AG04450 (cell line): ENCODE results near the gene XXYLT1. TPM values are rescaled to one million over a fixed set of nuclear protein-coding genes. Genes with fewer than 3 reads are reported as not detected.

Source experiments
- CTCF ChIA-PET: fragments of 300-600, 350-600 bp; formaldehyde crosslinking; extraction: SDS; loops from one replicate; lab custom pipeline; 2022; ENCODE audit warnings: antibody characterized with exemption, inconsistent platforms; lab: Charles Lee
- POLR2A ChIA-PET: fragments of 350-600 bp; formaldehyde crosslinking; extraction: SDS; loops from one replicate; lab custom pipeline; 2021; ENCODE audit warnings: antibody characterized with exemption, inconsistent platforms; lab: Yijun Ruan, JAX
- DNase-seq: peaks from one replicate; pipeline ENCODE4 v3.0.0-alpha.2; 2011; ENCODE audit warnings: low read depth, low spot score
- H3K27ac ChIP-seq: one replicate; pipeline ENCODE4 v1.5.1; 2012; ENCODE audit warnings: low read depth, low read length, control low read depth
- H3K27me3 ChIP-seq: one replicate; pipeline ENCODE4 v1.6.0; 2012; ENCODE audit warnings: low read length; ENCODE audit not compliant: control insufficient read depth, insufficient read depth
- H3K4me3 ChIP-seq: 2 replicates; pipeline ENCODE4 v1.5.1; 2011; ENCODE audit warnings: mild to moderate bottlenecking, low read depth, low read length, control low read depth
- H3K9me3 ChIP-seq: 2 replicates; pipeline ENCODE4 v1.5.1; 2012; ENCODE audit warnings: low read length; ENCODE audit not compliant: control insufficient read depth, insufficient read depth
- CTCF ChIP-seq: IDR thresholded peaks from 2 replicates; pipeline ENCODE4 v1.5.1; 2011; ENCODE audit warnings: low read depth, low read length, control low read depth, inconsistent platforms
- polyA plus RNA-seq: library from polyadenylated mRNA; depleted of rRNA; stranded (reverse); fragments of >200 nt; gene quantifications from 2 replicates; pipeline ENCODE4 v1.2.3, GENCODE V29; 2011

The XXYLT1 gene
- polyA plus RNA-seq, 1 experiment = 16.5 TPM

DNA sequence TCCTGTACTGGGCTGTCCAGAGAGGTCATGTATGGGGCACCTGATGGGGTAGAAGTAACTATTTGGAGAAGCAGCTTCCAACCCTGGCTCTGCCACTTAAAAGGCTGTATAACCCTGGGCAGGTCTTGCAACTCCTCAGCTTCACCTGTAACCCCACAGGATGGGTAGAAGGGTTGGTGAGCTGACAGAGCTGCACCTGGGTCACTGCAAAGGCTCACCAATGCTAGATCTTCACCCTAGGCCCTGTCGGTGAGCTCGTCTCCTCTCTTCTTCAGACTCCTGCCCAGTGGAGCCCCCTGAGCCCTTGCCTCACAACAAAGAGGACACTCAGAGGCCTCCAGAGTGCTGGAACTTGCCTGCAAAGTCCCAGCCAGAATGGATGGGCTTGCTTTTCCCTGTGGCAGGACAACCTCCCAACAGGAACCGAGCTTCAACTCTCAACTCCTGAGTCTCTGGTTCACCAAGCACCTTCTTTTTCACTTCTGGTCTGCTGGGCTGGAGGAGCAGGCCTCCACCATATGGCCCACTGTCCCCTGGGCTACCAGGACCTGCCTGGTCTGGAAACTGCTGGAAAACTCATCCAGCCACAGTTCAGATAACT is 45.9 kb downstream of the XXYLT1 start:
- Histone ChIP-seq H3K27ac (no peak overlapping the region), H3K9me3 (no peaks in the 10 kb centered on the region), H3K4me3 (no peak overlapping the region), H3K27me3 (no peaks in the 10 kb centered on the region)
- no peak for DNase-seq
- CTCF ChIA-PET = interaction anchor here (1.1 kb wide), 1 partner anchor 543 kb away, joined by 4 read pairs; no protein-coding TSS in a partner anchor
- POLR2A ChIA-PET = interaction anchor here (1.0 kb wide), 1 partner anchor 539 kb away, joined by 3 read pairs; the partner anchor contains the start of gene FAM43A
- no peak for TF ChIP-seq CTCF

- POLR2A ChIA-PET = interaction anchor here (1.0 kb wide), 1 partner anchor 539 kb away, joined by 3 read pairs; the partner anchor contains the start of gene FAM43A
- Histone ChIP-seq H3K4me3 (no peak overlapping the region), H3K27ac (no peak overlapping the region), H3K27me3 (no peaks in the 10 kb centered on the region), H3K9me3 (no peaks in the 10 kb centered on the region)
- DNase-seq = no peak
- no peak for TF ChIP-seq CTCF
- CTCF ChIA-PET = interaction anchor here (0.5 to 1.1 kb wide), 2 partner anchors 542 to 554 kb away, joined by 3 to 4 read pairs; no protein-coding TSS in a partner anchor
Measured at GRCh38 chr3:195224156-195224979, 46.6 kb downstream of the XXYLT1 start.

GRCh38 chr3:195221876-195222617 is 48.9 kb downstream of the XXYLT1 start:
- POLR2A ChIA-PET = interaction anchor here (0.6 kb wide), 1 partner anchor 174 kb away, joined by 3 read pairs; no protein-coding TSS in a partner anchor

More at GRCh38 chr3:195221876-195222617, 48.9 kb downstream of the XXYLT1 start:
- DNase-seq = no peak
- Histone ChIP-seq H3K27ac (no peak overlapping the region), H3K27me3 (no peaks in the 10 kb centered on the region), H3K4me3 (no peak overlapping the region), H3K9me3 (no peaks in the 10 kb centered on the region)
- TF ChIP-seq CTCF = no peak
- CTCF ChIA-PET = interaction anchor here (0.9 to 1.7 kb wide), 2 partner anchors 97 to 539 kb away, joined by 3 to 8 read pairs; no protein-coding TSS in a partner anchor
